CD1c-positive myeloid dendritic cell (primary cell): ENCODE data around the gene TUBA1B.
"Not testable (repeated sequence)": the region's sequence is repeated elsewhere in the genome, so short reads cannot be mapped to it uniquely, and the experiment has no call there.

ENCODE experiments used
- DNase-seq: peaks from one replicate; pipeline ENCODE4 v3.0.0-alpha.2; 2016; ENCODE audit errors: extremely low spot score

Gene TUBA1B

DNA sequence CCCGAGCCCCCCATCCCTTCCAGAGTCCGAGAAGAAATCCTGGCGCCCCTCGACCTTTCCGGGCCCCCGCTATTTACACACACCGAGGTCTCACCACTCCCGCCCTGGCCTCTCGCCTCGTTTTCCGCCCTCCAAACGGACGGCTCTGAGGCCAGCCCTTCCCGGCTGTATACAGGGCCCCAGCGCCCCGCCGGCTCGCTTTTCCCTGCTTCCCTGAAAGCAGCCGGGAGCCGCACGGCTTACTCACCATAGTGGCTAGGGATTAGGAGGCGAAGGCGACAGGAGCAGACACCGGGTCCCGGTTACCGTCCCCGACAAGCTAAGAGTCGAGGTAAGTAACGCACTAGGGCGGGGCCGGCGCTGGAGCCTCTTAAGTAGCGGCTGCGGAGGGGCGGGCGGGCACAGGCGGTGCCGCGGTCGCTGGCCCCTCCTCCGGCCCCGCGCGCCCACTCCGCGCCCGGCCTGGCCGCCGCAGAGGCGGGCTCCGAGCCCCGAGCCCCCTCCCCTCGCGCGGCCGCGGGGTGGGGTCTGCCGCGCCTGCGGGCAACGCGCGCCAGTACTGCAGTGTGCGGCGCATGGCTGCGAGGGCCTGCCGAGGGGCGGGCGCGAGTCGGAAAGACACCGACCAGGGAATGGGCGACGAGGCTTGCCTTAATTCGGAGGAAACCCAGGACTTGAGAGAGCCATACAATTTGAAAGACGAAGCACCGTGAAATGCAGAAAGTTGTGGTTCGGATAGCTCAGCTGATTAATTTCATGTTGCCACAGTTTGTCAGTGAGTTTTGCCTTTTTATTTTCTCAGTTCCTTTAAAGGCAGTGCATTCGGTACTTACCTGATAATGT lies at the start of gene TUBA1B:
Gene TUBA1B, minus strand, starts transcription at position 345 of the 843 bp plus-strand sequence. Its CDS starts 95 bp downstream, at position 250.
- peak; percentile 93 for DNase-seq

DNA sequence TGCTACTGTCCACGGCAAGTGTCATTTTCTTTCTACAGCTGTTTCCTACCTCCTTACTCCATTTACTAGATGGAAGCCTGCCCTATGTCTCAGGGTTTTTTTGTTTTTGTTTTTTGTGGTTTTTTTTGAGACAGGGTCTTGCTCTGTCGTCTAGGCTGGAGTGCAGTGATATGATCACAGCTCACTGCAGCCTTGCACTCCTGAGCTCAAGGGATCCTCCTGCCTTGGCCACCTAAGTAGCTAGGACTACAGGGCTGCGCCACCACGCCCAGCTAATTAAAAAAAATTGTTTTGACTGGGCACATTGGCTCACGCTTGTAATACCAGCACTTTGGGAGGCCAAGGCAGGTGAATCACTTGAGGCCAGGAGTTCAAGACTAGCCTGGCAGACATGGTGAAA lies 43.0 kb upstream of the TUBA1B start:
- DNase-seq: no peak

DNA sequence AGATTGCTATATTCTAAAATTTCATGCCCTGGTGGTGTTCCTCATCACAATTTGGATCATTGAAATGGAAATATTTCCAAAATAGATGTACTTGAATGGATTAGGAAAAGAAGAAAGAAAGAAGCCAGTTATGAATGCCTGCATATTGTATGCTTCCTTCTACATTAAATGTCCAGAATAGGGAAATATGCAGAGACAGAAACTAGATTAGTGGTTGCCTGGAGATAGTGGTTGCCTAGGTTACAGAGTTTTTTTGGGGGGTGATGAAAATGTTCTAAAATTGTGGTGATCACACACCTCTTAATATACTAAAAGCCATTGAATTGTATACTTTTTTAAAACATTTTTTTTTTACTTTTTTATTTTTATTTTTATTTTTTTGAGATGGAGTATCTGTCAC lies 39.7 kb upstream of the TUBA1B start:
- no peak for DNase-seq

DNA sequence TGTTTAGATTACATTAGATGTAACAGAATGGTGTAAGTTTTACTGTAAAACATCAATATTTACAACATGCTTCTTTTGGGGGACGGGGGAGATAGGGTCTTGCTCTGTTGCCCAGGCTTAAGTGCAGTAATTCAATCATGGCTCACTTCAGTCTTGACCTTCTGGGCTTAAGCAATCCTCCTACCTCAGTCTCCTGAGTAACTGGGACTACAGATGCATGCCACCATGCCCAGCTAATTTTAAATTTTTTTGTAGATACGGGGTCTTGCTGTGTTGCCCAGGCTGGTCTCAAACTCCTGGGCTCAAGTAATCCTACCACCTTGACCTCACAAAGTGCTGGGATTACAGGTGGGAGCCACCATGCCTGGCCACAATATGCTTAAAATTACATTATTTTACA lies 33.9 kb upstream of the TUBA1B start:
- DNase-seq: no peak

DNA sequence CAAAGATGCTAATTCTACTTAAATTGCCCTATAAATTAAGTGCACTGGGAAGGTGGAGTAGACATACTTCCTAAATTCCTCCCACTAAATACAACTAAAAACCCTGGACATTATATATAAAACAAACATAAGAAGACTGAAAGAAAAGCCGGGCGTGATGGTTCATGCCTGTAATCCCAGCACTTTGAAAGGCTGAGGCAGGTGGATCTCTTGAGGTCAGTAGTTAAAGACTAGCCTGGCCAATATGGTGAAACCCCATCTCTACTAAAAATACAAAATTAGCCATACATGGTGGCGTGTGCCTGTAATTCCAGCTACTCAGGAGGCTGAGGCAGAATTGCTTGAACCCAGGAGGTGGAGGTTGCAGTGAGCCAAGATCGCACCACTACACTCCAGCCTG lies 30.7 kb upstream of the TUBA1B start:
- not testable (repeated sequence) for DNase-seq

DNA sequence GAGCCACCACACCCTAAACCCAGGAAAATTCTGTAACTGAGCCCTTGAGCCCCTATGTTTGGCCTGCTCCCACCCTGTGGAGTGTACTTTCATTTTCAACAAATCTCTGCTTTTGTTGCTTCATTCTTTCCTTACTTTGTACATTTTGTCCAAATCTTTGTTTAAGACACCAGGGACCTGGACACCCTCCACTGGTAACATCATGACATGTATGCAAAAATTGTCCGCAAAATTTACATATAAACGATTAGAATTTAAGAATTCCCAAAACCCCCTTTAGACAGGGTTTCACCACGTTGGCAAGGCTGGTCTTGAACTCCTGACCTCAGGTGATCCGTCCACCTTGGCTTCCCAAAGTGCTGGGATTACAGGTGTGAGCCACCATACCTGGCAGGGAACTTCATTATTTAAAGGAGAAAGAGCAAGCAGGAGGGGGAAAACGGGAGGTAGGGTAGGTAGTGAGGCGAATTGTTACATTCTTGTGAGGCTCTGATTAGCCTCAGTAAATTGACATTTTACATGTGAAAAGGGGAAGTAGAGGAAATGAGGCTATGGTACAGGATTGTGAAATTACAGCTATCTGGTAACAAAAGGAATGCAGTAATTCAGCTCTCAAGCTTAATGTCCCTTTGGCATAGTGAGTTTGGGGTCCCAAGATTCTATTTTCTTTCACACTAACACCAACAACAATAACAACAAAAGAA lies 30.0 kb upstream of the TUBA1B start:
- peak; percentile 68 for DNase-seq

DNA sequence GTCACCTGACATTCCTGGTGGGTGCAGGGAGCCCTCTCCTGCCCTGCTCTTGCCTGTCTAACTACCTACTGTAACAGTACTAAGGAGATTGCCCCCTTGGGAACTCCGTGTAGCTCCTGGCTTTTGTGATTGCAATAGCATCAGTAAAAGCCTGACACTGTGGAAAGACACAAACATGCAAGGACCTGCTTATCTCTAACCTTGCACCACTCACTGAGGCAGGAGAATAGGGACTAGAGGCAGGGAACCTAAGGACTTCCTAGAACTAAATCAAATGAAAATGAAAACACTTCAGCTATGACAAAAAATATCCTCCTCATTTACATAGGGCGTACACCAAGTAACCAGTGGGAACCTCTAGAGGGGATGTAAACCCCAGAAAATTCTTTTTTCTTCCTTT lies 29.2 kb upstream of the TUBA1B start:
- DNase-seq: no peak

DNA sequence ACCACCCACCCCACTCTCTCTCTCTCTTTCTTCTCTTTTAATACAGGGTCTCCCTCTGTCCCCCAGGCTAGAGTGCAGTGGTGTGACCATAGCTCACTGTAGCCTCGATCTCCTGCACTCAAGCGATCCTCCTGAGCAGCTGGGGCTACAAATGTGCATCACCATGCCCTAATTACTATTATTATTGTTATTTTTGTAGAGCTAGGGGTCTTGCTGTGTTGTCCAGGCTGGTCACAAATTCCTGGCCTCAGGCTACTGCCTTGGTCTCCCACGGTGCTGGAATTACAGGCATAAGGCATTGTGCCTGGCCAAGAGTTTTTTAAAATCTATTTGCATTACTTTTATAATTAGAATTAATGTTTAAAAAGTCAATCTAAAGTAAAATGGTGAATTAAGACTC lies 23.0 kb upstream of the TUBA1B start:
- DNase-seq: no peak

DNA sequence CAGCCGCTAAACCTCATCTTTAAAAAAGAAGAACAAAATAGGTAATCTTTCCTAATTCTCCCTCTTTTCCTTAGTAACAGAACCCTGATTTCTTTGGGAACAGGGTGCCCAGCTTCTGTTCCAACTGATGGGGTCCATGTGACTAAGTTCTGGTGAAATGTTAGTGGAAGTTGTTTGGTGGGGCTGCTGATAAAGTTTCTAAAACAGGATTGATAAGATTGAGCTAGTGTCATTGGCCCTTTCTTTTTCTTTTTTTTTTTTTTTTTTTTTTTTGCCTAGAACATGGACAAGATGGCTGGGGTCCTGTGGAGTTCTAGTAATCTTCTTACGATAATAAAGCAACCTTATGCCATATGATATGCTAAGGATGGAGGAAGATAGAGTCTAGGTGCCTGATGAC lies 16.2 kb upstream of the TUBA1B start:
- no peak for DNase-seq

DNA sequence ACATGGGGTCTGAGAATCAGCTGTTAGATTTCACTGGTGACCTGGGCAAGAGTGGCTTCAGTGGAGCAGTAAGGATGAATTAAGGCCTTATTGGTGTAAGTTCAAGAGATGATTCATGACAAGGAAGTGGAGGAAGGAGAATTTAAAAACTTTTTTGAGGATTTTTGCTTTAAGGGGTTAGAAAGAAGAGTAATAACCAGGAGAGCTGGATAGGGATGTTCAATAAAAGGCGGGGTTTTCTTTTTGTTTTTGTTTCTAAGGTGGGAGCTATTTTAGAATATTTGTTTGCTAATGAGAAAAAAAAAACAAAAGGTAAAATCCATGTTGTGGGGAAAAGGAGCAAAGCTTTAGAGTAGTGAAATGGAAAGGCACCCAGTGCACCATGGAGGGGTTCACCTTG lies 15.2 kb upstream of the TUBA1B start:
- no peak for DNase-seq

DNA sequence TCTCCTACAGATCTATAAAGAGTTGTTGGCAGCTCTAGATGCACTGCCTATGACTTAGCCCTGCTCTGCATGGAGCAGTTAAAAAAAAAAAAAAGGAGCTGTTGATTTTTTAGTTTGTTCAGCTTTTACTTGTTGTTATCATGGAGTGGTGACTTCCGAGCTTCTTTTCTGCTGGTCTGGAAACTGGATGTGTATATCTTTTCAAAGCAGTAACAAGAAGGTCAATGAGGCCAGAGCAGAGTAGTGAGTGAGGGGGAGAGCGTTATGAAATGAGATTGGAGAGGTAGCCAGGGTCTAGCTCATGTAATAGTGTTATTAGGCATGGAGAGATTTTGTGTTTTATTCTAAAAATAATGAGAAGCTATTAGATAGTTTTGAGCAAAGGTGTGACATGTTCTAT lies 13.2 kb upstream of the TUBA1B start:
- no peak for DNase-seq

DNA sequence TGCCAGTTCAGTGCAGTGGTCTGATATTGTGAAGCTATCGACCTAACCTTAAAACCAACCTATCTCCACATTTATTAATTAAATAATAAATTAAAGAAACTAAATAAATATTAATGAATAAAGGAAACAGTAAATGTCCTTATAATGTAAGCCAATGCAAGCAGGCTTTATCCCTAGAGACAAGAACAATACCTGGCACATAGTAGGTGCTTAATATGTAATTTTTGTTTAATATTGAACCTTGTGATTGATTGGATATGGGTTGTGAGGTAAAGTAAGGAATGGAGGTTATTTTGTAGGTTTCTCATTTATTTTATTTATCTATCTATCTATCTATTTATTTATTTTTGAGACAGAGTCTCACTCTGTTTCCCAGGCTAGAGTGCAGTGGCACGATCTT lies 7.8 kb upstream of the TUBA1B start:
- DNase-seq: no peak

DNA sequence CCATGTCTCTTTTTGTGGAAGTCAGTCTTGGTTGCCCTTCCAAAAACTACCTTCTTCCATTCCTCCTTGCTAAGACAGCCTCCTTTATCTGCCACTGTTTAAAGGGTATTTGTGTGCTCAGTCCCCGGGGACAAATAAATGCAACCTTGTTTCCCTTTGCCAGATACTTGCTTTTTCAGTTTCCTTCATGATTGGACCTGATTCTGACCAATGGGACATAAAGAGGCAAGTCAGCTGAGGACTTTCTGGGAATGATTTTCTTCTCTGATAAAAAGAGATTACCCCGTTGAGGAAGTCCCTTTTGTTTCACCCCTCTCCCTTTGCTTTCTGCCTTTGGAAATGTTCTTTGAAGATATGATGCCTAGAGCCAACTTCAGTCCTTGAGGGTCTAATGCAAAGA lies 7.4 kb upstream of the TUBA1B start:
- no peak for DNase-seq

DNA sequence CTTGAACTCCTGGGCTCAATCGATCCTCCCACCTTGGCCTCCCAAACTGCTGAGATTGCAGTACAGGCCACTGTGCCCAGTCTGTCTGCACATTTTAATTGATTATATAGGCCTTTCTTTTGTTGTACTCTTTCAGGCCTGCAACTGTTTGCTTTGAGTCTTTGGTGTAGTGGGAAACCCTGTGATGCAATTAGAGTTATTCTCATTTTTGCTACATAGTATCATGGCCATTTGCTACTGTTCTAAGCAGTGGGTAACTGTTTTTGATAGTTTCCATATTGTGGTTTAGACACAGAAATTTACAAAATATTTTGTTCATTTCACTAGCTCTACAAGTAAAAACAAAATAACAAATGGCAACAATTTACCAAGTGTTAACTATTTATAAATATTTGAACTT lies 6.3 kb upstream of the TUBA1B start:
- DNase-seq: no peak

DNA sequence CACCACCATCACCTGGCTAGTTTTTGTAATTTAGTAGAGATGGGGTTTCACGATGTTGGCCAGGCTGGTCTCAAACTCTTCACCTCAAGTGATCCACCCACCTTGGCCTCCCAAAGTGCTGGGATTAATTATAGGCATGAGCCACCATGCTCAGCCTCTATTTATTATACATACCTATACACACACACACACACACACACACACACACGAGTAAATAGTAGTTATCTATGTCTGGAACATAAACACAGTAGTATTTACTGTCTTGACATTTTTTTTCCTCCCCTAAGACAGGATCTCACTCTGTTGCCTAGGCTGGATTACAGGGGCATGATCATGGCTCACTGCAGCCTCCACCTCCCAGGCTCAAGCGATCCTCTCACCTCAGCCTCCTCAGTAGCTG lies 5.8 kb upstream of the TUBA1B start:
- DNase-seq: not testable (repeated sequence)

DNA sequence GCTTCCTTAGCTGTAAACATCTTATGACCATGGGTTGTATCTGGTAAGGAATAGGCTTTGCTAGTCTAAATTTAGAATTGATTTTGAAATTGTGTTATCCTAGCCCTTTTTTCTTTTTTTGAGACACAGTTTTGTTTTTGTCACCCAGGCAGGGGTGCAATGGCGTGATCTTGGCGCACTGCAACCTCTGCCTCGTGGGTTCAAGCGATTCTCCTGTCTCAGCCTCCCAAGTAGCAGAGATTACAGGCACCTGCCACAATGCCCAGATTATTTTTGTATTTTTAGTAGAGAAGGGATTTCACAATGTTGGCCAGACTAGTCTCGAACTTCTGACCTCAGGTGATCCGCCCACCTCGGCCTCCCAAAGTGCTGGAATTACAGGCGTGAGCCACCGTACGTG lies 2.4 kb upstream of the TUBA1B start:
- DNase-seq: no peak

DNA sequence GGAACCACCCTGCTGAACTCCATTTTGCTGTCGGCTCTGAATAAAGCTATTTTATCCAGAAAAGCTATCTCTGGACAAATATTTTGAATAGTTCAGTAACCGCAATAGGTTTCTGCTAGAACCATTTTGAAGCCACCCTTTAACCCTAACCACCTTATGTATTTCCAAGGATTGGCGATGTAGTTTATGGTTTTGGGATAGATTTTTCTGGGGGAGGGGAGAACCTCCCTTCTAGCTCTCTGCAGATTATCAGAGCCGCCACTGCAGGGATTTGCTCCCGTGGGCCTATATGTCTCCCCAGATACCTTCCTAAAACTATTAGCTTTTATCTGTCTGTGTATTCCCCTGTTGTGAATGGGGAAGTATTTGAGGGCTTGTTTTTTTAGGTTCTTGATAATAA lies 1.8 kb upstream of the TUBA1B start:
- DNase-seq: no peak

DNA sequence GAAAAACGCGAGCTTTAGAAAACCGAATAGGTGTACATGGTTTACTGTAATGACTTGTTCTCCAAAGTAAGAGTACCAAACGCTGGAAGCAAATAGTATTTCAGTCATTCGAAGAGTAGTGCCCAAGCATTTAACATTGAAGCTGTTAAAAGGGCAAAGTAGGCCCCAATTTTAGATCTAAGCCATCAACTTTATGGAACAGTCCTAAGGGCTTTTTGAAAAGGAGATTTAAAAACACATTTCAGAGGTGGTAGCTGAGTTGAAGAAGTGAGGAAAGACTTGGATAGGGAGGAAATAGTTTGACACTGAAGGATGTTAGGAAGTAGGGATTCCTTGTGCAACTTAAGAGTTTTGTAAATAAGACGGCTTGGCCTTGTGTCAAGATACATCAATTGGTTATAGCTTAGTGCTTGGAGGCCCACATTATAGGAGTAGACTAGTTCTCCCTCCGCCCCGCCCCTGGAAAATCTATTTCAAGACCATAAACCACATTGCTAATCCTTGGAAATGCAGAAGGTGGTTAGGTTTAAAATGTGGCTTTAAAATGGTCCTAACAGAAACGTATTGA lies 783 bp upstream of the TUBA1B start:
- peak; percentile 39 for DNase-seq

DNA sequence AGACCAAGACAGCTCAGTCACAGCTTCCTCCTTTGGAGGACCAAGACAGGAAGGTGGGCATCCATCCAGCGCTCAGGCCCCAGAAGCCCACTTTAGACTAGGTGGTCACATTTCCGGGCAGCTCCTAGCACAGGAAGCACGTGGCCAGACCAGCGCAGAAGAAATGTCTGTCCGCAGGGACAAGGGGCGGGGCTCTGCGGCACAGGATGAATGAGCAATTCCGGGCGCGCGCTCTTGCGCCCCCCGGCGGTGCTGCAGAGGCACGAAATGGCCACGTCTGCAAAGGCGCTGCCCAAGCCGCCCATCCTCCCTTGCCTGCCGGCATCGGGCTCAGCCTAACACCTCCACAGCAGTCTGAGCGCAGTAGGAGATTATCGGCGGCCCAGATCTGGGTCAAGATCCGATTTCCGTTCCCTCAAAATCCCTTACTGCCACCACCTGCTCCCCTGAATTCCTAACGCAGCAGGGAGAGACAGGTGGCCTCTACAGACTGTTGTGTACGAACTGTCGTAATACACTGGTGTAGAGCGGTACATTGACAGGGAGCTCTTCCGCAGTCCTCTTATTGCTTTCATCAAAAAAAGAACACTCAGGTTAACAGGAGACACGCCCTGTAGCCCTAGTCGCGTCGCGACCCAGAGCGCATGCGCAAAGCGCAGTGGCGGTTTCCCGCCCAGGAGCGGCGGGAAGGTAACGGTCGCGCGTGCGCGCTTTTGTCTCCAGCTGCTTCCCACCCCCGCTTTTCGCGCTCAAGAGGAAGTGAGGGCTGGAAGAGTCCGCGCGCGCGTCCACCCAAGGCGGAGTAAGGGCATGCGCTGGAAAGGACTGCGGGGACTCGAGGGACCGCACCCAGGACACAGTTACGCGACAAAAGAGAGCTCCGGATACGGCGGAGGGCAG lies 794 bp downstream of the TUBA1B start:
- DNase-seq: peak; percentile 99

DNA sequence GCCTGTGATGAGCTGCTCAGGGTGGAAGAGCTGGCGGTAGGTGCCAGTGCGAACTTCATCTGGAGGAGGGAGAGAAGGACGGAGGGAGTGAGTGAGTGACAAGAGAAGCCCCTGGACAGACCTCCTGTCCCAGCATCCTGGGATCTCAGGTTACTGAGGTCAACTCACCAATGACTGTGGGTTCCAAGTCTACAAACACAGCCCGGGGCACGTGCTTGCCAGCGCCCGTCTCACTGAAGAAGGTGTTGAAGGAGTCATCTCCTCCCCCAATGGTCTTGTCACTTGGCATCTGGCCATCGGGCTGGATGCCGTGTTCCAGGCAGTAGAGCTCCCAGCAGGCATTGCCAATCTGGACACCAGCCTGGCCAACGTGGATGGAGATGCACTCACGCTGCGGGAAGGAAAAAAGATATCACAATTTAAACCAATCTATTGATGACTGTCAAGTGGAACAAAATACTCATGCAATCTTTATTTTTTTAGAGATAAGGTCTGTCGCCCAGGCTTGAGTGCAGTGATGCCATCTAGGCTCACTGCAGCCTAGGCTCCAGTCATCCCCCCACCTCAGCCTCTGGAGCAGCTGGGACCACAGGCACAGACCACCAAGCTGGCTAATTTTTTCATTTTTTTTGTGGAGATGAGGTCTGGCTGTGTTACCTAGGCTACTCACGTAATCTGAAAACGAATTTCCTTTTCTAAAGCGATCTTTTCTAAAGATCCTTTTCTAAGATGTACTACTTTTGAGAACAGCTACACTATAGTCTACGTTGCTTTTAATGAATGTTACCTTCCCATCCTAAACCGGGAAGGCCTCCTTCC lies 1.7 kb downstream of the TUBA1B start:
- DNase-seq: no peak

DNA sequence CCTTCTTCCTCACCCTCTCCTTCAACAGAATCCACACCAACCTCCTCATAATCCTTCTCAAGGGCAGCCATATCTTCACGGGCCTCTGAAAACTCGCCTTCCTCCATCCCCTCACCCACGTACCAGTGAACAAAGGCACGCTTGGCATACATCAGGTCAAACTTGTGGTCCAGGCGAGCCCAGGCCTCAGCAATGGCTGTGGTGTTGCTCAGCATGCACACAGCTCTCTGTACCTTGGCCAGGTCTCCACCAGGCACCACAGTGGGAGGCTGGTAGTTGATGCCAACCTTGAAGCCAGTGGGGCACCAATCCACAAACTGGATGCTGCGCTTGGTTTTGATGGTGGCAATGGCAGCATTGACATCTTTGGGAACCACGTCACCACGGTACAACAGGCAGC lies 3.2 kb downstream of the TUBA1B start:
- DNase-seq: not testable (repeated sequence)
